Esophagus muscularis mucosa (tissue), 4 donors: Measurements from ENCODE around the gene BICD1. TPM values are rescaled to one million over a fixed set of nuclear protein-coding genes. Genes with fewer than 3 reads are reported as not detected.

ENCODE experiments used
- DNase-seq: peaks from one replicate; pipeline ENCODE4 v3.0.0-alpha.2; 2017; ENCODE audit errors: extremely low spot score
- H3K27ac ChIP-seq, 4 donors: fragments of 200-600 bp; sonication (generic); replicated peaks in 1 of 4; 1 replicate in 3 of 4; 2 replicates in 1 of 4; pipeline ENCODE4 v1.5.1; 2016 to 2019; ENCODE audit warnings: mild to moderate bottlenecking in 1 of 4
- H3K27me3 ChIP-seq, 4 donors: fragments of 200-600 bp; sonication (generic); one replicate each; pipeline versions ENCODE4 v1.5.1 to v1.6.0; 2016 to 2019
- H3K36me3 ChIP-seq, 4 donors: fragments of 200-600 bp; sonication (generic); one replicate each; pipeline ENCODE4 v1.5.1; 2016 to 2019
- H3K4me1 ChIP-seq, 4 donors: fragments of 200-600 bp; sonication (generic); one replicate each; pipeline ENCODE4 v1.5.1; 2016 to 2019
- H3K4me3 ChIP-seq, 4 donors: fragments of 200-600 bp; sonication (generic); 1 replicate in 2 of 4; 2 replicates in 2 of 4; pipeline ENCODE4 v1.5.1; 2016 to 2019; ENCODE audit warnings: mild to moderate bottlenecking in 4 of 4, moderate library complexity in 1 of 4
- H3K9me3 ChIP-seq, 4 donors: fragments of 200-600 bp; sonication (generic); 1 replicate in 3 of 4; 2 replicates in 1 of 4; pipeline ENCODE4 v1.5.1; 2016 to 2019
- CTCF ChIP-seq, 3 experiments: fragments of 200-600 bp in 2 of 3; fragments of 450-650 bp in 1 of 3; sonication (generic) in 2 of 3; IDR thresholded peaks; one replicate each; pipeline ENCODE4 v1.5.1; 2017 to 2019; ENCODE audit warnings: antibody characterized with exemption in 3 of 3, mild to moderate bottlenecking in 2 of 3, moderate library complexity in 1 of 3
- EP300 ChIP-seq: sonication (generic); formaldehyde crosslinking; IDR thresholded peaks from one replicate; pipeline ENCODE4 v1.6.1; 2017; ENCODE audit warnings: antibody characterized with exemption
- POLR2A ChIP-seq: fragments of 450-650 bp; IDR thresholded peaks from one replicate; pipeline ENCODE4 v1.6.1; 2017; ENCODE audit warnings: antibody characterized with exemption, moderate library complexity, mild to moderate bottlenecking, low read depth
- POLR2AphosphoS5 ChIP-seq, 2 donors: sonication (generic); formaldehyde crosslinking; IDR thresholded peaks; one replicate each; pipeline ENCODE4 v1.6.1; 2017; ENCODE audit warnings: antibody characterized with exemption in 2 of 2
- WGBS: methylation state at CpG from one replicate; pipeline ENCODE4 v1.1.5; 2018; 5-methylcytosine and 5-hydroxymethylcytosine counted together
- intact Hi-C: fragments of 100-400 bp; cut with DNase I; formaldehyde crosslinking; loops from one replicate; pipeline ENCODE4 v1.15.1; 2023
- total RNA-seq, 4 donors: library from RNA; depleted of rRNA; stranded (reverse); fragments of >200 nt; gene quantifications; one replicate each; pipeline versions ENCODE4 v1.1.0 to v1.2.1, GENCODE V29; 2016

Gene BICD1
- total RNA-seq, 4 donors from 2014 or later: 6.8 to 14.1 (median 10.2) TPM

GRCh38 chr12:32126720-32127119 is 20.1 kb downstream of the BICD1 start:
- no peak for DNase-seq
- TF ChIP-seq CTCF (IDR thresholded peaks at IDR 0.05) (no peak), POLR2AphosphoS5 (IDR thresholded peaks at IDR 0.05) (no peak), POLR2A (no peak), EP300 (no peak)
- Histone ChIP-seq H3K4me1 (no peaks in the 10 kb centered on the region), H3K36me3 (no peaks in the 10 kb centered on the region), H3K27me3 (no peaks in the 10 kb centered on the region), H3K4me3 (no peak overlapping the region), H3K27ac (no peak overlapping the region), H3K9me3 (no peaks in the 10 kb centered on the region)
- 80% methylated on average over 2 of the region's 2 CpGs for WGBS
- intact Hi-C loops: no loop called here

GRCh38 chr12:32131666-32132065 is 25.0 kb downstream of the BICD1 start:
- 93% methylated on average over 5 of the region's 5 CpGs for WGBS
- Histone ChIP-seq H3K4me3 (no peak overlapping the region), H3K4me1 (peaks cover 8 to 17% (median 16%) of the 10 kb centered on the region in 4 donors), H3K9me3 (no peaks in the 10 kb centered on the region), H3K27me3 (no peaks in the 10 kb centered on the region), H3K27ac (no peak overlapping the region), H3K36me3 (no peaks in the 10 kb centered on the region)
- DNase-seq: no peak
- TF ChIP-seq CTCF (IDR thresholded peaks at IDR 0.05) (no peak), POLR2AphosphoS5 (IDR thresholded peaks at IDR 0.05) (no peak), EP300 (no peak), POLR2A (no peak)
- intact Hi-C loops: no loop called here

GRCh38 chr12:32134101-32134888 is 27.6 kb downstream of the BICD1 start:
- H3K27me3 ChIP-seq: no peaks in the 10 kb centered on the region
- no peak overlapping the region for H3K4me3 ChIP-seq
- H3K27ac ChIP-seq: peak overlapping the region in 2 of 4 donors; percentile 37 to 42
- TF ChIP-seq POLR2A (no peak), CTCF (IDR thresholded peaks at IDR 0.05) (no peak), POLR2AphosphoS5 (IDR thresholded peaks at IDR 0.05) (no peak), EP300 (no peak)
- H3K9me3 ChIP-seq: no peaks in the 10 kb centered on the region
- no peak for DNase-seq
- no peaks in the 10 kb centered on the region for H3K36me3 ChIP-seq
- peaks cover 8 to 17% (median 16%) of the 10 kb centered on the region in 4 donors for H3K4me1 ChIP-seq
- intact Hi-C loops: no loop called here
- WGBS: 66% methylated on average over 8 of the region's 8 CpGs

GRCh38 chr12:32135967-32136366 is 29.3 kb downstream of the BICD1 start:
- TF ChIP-seq EP300: no peak
- no peak for TF ChIP-seq POLR2A
- TF ChIP-seq CTCF (IDR thresholded peaks at IDR 0.05): no peak
- no peak for TF ChIP-seq POLR2AphosphoS5 (IDR thresholded peaks at IDR 0.05)
- no peaks in the 10 kb centered on the region for H3K36me3 ChIP-seq
- intact Hi-C loops: no loop called here
- H3K4me1 ChIP-seq: peaks cover 8 to 21% (median 17%) of the 10 kb centered on the region in 4 donors
- H3K4me3 ChIP-seq: no peak overlapping the region
- DNase-seq: no peak
- H3K27ac ChIP-seq: no peak overlapping the region
- H3K27me3 ChIP-seq: no peaks in the 10 kb centered on the region
- WGBS: 87% methylated on average over 2 of the region's 2 CpGs
- H3K9me3 ChIP-seq: no peaks in the 10 kb centered on the region
